GM18499 (cell line): ENCODE measurements around the gene STAMBP.
"Not testable (repeated sequence)": the region's sequence is repeated elsewhere in the genome, so short reads cannot be mapped to it uniquely, and the experiment has no call there.

ENCODE experiments used
- ATAC-seq: cut with Tn5 transposase; IDR thresholded peaks from one replicate; pipeline ENCODE4 v1.9.1; 2021; ENCODE audit warnings: moderate number of reproducible peaks; ENCODE audit not compliant: insufficient read depth, unreplicated experiment

STAMBP gene

DNA sequence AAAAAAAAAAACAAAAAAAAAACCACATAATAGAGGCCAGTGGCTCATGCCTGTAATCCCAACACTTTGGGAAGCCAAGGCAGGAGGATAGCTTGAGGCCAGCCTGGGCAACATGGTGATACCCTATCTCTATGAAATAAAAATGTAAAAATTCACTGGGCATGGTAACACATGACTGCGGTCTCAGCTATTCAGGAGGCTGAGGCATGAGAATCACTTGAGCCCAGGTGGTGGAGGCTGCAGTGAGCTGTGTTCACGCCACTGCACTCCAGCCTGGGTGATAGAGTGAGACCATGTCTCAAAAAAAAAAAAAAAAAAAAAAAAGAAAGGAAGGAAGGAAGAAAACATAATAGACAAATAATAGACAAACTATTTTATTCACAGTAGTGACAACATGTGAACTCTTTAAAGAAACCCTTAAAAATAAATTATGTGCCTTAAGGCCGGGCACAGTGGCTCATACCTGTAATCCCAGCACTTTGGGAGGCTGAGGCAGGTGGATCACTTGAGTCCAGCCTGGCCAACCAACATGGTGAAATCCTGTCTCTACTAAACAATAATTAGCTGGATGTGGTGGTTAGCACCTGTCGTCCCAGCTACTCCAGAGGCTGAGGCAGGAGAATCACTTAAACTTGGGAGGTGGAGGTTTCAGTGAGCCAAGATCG lies 75.3 kb downstream of the STAMBP start:
- ATAC-seq: not testable (repeated sequence)

DNA sequence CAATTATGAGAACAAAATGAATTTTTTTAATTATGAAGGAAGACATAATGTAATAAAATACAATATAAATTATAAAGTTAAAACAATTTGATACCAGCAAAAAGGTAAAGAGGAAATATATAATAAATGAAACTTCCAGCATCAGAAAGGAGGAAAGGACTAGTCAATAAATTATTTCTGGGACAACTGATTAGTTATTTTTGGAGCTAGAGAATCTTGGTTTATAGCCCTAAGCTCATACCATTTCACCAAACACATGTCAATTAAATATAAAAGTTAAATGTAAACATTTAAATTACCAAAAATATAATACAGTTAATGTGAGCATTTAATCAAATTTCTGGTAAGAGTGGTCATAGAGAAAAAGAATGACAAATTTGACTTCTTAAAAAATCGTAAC lies 76.2 kb downstream of the STAMBP start:
- ATAC-seq: no peak

GRCh38 chr2:73906847-73907505 lies 78.2 kb downstream of the STAMBP start:
- no peak for ATAC-seq

GRCh38 chr2:73907840-73908452 lies 79.2 kb downstream of the STAMBP start:
- ATAC-seq: no peak

DNA sequence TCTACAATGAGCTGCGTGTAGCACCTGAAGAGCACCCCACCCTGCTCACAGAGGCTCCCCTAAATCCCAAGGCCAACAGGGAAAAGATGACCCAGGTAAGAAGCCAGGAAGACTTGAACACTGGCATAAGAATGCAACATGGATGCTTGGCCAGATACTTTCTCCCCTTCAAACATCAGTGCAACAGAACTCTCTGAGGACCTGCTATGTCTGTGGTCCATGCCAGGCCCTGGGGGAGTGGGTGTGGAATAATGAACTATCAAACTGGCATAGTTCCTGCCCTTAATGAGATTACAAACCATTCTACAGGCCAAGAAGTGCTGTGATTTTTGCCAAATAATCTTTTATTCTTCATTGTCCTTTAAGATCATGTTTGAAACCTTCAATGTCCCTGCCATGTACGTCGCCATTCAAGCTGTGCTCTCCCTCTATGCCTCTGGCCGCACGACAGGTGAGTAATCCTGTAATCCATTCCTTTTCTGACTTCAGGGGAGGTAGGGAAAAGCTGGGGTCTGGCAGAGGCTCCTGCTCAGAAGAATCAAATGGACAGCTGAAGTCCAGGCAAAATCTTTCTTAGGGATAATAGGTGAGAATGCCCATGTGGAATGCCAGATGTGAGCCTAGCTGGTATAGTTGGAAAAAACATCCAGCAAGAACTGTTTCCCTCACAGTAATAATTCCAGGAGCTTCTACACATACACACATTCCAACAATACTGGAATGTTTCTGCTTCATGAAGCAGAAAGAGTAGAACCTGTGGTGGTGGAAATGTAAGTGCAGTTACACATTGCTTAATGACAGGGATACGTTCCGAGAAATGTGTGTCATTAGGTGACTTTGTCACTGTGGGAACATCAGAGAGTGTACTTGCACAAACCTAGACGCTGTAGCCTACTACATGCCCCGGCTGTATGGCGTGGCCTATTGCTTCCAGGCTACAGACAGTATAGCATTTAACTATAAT lies 80.2 kb downstream of the STAMBP start:
- ATAC-seq: no peak

DNA sequence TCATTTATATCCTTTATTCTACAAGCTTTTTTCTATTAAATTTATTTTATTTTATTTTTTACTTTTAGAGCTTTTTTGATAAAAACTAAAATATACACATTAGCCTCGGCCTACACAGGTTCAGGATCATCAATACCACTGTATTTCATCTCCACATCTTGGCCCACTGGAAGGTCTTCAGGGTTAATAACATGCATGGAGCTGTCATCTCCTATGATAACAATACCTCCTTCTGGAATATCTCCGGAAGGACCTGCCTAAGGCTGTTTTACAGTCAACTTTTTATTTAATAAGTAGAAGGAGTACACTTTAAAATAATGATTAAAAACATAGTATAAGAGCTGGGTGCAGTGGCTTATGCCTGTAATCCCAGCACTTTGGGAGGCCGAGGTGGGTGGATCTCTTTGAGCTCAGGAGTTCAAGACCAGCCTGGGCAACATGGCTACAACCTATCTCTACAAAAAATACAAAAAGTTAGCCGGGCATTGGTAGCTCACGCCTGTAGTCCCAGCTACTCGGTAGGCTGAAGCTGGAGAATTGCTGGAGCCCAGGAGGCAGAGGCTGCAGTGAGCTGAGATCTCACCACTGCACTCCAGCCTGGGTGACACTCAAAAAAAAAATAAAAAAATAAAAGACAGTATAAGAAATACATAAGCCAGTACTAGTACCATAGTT lies 82.2 kb downstream of the STAMBP start:
- no peak for ATAC-seq

DNA sequence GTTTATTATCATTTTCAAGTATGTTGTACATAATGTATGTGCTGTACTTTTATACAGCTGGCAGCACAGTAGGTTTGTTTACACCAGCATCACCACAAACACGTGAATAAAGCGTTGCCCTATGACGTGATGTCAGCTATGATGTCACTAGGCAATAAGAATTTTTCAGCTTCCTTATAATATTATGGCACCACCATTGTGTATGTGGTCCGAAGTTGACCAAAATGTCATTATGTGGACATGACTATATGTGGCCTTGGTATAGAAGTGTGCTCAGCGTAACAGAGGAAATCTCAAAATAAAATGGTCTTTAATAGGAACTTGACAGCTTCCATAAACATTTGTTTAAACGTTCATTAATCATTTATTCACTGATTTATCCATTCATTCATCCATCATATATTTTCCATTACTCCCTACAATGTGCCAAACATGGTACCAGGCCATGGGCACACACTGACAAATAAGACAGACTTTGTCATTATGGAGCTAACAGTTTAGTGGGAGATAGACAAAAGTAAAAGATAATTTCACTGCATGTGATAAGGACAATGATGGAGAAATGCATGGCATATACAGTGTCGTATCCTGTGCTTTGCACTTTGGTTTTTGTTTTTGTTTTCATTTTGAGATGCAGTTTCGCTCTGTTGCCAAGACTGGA lies 82.9 kb downstream of the STAMBP start:
- ATAC-seq: no peak

DNA sequence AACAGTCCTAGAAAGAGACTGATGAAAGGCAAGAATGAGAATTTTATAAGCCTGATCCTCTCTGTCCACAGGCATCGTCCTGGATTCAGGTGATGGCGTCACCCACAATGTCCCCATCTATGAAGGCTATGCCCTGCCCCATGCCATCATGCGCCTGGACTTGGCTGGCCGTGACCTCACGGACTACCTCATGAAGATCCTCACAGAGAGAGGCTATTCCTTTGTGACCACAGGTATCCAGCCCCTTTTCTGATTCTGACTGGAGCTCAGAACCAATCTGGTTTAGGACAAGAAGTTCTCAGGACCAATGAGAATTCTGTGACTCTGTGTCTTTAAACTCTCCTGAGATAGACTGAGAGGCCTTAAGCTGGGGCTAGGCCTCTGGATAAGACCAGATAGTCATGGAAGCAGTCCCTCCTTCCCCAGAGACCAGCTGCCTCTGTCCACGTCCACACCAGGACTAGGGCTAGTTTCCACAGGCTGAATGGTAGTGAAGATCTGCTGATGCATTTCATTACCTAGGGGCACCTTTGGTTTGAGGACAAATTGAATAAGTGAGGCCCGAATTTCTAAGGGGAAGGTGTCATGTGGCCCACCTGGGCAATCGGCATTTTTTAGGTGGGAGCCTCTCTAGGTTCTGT lies 84.8 kb downstream of the STAMBP start:
- no peak for ATAC-seq

DNA sequence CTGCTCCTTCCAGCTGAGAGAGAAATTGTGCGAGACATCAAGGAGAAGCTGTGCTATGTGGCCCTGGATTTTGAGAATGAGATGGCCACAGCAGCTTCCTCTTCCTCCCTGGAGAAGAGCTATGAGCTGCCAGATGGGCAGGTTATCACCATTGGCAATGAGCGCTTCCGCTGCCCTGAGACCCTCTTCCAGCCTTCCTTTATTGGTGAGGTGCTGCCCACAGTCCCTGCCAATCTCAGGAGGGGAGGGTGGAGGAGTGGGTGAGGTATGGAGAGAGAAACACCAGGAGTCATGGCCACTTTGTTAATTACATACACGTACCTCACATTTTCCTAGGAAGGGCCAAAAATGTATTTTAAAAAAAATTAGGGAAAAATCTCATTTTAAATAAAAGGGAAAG lies 85.9 kb downstream of the STAMBP start:
- no peak for ATAC-seq

GRCh38 chr2:73915437-73915993 lies 86.8 kb downstream of the STAMBP start:
- no peak for ATAC-seq

- ATAC-seq: no peak
These were observed 87.9 kb downstream of the STAMBP start for GRCh38 chr2:73916666-73917065.

DNA sequence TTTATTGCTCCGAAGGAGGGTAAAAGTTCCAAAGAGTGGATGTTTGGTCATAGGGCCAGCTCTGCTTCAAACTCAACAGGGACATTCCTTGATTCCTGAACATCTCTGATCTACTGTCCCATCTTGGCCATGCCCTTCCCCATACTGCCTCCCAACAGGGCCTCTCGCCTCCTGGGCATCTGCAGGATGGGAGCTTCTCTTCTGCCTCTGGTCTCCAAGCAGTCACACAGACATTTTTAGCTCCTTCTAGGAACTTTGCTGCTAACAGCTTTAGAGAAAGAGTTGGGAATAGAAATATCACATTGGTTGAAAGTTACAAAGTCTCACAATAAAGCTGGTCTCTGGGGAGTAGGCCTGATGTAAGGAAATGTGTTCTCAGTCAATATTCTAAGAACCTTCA lies 88.5 kb downstream of the STAMBP start:
- no peak for ATAC-seq

- no peak for ATAC-seq
These were observed 89.0 kb downstream of the STAMBP start for GRCh38 chr2:73917696-73918207.

DNA sequence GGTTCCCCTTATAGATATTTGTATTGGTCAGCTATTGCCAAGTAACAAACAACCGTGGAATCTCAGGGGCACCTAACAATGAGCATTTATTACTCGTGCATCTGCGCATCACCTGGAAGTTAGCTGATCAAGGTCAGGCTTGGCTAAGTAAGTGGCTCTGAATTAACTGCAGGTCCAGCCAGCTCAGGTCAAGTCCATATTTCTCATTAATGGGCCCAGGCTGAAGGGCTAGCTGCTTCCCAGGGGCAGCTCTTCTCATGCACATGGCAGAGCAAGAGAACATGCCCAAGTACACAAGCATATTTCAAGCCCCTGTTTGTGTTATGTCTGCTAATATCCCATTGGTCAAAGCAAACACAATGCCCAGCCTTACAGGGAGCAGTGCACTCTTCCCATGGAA lies 90.1 kb downstream of the STAMBP start:
- ATAC-seq: no peak

GRCh38 chr2:73919596-73920228 lies 91.0 kb downstream of the STAMBP start:
- no peak for ATAC-seq

DNA sequence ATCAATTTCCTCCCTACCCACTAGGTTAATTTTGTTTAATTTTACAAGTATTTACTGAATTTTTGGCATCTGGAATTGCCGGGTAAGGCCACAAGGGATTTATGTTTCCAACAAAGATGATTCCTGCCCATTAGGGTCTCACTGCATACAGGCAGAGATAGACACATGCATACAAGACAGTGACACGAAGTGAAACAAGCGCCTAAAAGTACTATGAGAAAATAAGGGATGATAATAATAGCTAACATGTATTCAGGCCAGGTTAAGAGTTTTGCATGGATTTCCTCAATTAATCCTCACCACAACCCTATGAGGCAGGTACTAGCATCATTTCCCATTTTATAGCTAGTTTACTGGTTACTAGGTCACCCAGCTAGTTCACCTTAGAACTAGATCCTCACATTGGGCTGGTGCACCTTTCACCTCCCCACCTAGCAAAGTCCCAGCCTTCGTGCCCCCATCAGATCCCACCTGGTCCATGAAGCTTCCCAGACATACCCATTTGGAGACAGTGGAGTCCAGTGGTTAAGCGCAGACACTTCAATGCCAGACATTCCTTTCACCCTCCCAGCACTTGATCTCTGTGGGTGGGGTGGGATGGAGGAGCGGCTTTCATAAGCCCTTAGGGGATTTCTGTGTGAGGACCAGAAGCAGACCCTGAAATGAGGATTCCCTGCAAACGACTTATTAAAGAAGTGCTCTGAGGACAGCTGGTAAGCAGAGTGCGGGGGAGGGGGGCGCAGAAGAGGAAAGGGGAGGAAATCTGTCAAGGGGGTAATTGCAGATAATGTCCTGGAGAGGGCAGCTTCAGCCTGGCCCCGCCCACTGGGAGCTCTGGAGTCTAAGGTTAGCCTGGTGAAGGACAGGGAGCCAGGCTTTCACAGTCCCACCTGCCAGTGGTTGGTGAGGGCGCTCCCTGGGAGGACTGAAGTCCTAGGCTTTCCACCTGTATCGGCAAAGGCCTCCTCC lies 92.1 kb downstream of the STAMBP start:
- no peak for ATAC-seq

DNA sequence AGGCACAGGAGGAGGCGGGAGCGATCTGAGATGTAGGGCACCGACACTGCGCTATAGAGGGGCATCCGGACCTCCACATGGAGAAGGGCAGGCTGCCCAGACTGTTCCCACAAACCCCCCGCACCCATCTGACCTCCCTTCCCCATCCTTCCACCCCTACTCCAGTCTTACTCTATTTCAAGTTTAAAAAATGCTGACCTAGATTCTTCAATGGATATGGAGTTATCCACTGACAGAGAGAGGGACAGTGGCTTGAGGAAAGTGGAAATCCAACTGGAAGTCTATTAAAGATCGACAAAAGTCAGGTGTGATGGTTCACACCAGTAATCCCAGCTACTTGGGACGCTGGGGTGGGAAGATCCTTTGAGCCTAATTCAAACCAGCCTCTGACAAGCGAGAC lies 92.8 kb downstream of the STAMBP start:
- ATAC-seq: no peak
